Activated CD4-positive, CD25-positive, alpha-beta regulatory T cell treated with anti-CD3 and anti-CD28 coated beads, Interleukin-2, amount 50 U/mL, for 16 hours (primary cell): ENCODE results near the gene GALNT17.

Source experiments
- DNase-seq: peaks from one replicate; pipeline ENCODE4 v3.0.0-alpha.2; 2020; ENCODE audit warnings: low read depth, low spot score

Gene GALNT17

GRCh38 chr7:71132127-71132376 is at the start of gene GALNT17:
TSS of gene GALNT17 (plus strand) at chr7:71132144.
- DNase-seq = no peak

GRCh38 chr7:71095266-71095860 is 36.6 kb upstream of the GALNT17 start:
- no peak for DNase-seq

- no peak for DNase-seq
These were observed 35.6 kb upstream of the GALNT17 start for GRCh38 chr7:71096351-71096750.

GRCh38 chr7:71106226-71106625 is 25.7 kb upstream of the GALNT17 start:
- DNase-seq = no peak

GRCh38 chr7:71112436-71112835 is 19.5 kb upstream of the GALNT17 start:
- no peak for DNase-seq

- no peak for DNase-seq
These were observed 11.8 kb upstream of the GALNT17 start for GRCh38 chr7:71120096-71120495.

- DNase-seq = no peak
These were observed 2.8 kb upstream of the GALNT17 start for GRCh38 chr7:71129126-71129525.

GRCh38 chr7:71130031-71130679 is 1.8 kb upstream of the GALNT17 start:
- DNase-seq = no peak

- DNase-seq = no peak
These were observed 453 bp upstream of the GALNT17 start for GRCh38 chr7:71131256-71132126.

- no peak for DNase-seq
These were observed 660 bp downstream of the GALNT17 start for GRCh38 chr7:71132377-71133231.

GRCh38 chr7:71133232-71133622 is 1.3 kb downstream of the GALNT17 start:
- DNase-seq = no peak

- DNase-seq = no peak
These were observed 1.9 kb downstream of the GALNT17 start for GRCh38 chr7:71133856-71134255.

GRCh38 chr7:71135116-71135515 is 3.2 kb downstream of the GALNT17 start:
- no peak for DNase-seq

GRCh38 chr7:71135663-71136062 is 3.7 kb downstream of the GALNT17 start:
- no peak for DNase-seq

- DNase-seq = no peak
These were observed 5.5 kb downstream of the GALNT17 start for GRCh38 chr7:71137479-71137878.

- no peak for DNase-seq
These were observed 8.3 kb downstream of the GALNT17 start for GRCh38 chr7:71140264-71140663.

GRCh38 chr7:71144963-71145362 is 13.0 kb downstream of the GALNT17 start:
- DNase-seq = no peak

- DNase-seq = no peak
These were observed 14.3 kb downstream of the GALNT17 start for GRCh38 chr7:71145906-71146901.

GRCh38 chr7:71148098-71148497 is 16.2 kb downstream of the GALNT17 start:
- DNase-seq = no peak

GRCh38 chr7:71155236-71155635 is 23.3 kb downstream of the GALNT17 start:
- DNase-seq = no peak

- DNase-seq = no peak
These were observed 25.8 kb downstream of the GALNT17 start for GRCh38 chr7:71157757-71158156.
